Measurements from ENCODE around the gene TGFBI.
A peak's percentile ranks its signal among the peaks of the same experiment; 100 is the strongest.

Gene TGFBI

DNA sequence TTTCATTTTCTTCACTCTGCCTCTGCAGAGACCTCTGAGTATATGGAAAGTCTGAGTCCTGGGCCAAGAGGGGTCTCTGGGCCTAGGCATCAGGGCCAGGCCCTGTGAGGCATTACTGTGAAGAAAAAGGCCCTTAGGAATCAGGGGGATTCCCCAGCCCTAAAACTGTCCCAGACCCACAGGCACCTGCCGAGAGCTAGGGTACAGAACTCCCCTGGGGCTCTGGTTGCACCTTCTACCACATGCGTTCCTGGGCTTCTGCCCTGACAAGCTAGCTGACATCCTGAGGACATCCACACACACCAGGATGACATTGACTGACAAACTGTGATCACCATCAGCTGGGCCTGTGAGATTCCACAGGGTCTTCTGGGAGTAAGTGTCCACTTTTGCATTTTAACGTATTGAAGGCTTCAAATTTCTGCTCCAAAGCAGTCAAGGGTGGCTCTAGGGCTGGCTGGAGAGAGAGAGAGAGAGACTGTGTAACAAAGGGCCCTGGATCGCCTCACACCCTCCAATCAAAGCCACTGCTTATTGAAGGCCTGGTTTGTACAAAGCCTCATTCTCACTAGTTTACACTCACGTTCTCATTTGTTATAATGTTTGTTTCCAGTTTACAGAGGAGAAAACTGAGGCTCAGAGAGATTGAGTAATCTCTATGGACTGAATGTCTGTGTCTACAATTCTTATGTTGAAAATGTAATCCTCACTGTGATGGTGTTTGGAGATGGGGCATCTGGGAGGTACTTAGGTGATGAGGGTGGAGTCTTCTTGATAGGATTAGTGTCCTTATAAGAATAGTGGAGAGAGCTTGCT lies 45.1 kb downstream of the TGFBI start:
- TF ChIP-seq, protein P1, sequence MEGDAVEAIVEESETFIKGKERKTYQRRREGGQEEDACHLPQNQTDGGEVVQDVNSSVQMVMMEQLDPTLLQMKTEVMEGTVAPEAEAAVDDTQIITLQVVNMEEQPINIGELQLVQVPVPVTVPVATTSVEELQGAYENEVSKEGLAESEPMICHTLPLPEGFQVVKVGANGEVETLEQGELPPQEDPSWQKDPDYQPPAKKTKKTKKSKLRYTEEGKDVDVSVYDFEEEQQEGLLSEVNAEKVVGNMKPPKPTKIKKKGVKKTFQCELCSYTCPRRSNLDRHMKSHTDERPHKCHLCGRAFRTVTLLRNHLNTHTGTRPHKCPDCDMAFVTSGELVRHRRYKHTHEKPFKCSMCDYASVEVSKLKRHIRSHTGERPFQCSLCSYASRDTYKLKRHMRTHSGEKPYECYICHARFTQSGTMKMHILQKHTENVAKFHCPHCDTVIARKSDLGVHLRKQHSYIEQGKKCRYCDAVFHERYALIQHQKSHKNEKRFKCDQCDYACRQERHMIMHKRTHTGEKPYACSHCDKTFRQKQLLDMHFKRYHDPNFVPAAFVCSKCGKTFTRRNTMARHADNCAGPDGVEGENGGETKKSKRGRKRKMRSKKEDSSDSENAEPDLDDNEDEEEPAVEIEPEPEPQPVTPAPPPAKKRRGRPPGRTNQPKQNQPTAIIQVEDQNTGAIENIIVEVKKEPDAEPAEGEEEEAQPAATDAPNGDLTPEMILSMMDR (IDR thresholded peaks at IDR 0.05; ENCODE audit: borderline replicate concordance, extremely low read depth, low read length, poor library complexity, severe bottlenecking): no peak
- TF ChIP-seq EZH2 (IDR thresholded peaks at IDR 0.05; ENCODE audit: borderline replicate concordance, low read depth, low read length, severe bottlenecking): no peak
- Histone ChIP-seq H3K27me3 (ENCODE audit: insufficient read depth, low read length, poor library complexity) (peaks cover 7% of the 10 kb centered on the region), H3K4me1 (ENCODE audit: insufficient read depth, low read length) (no peaks in the 10 kb centered on the region), H3K9me3 (ENCODE audit: insufficient read depth, low read length, severe bottlenecking) (no peaks in the 10 kb centered on the region), H3K4me3 (ENCODE audit: low read depth in 1 of 2, low read length in 2 of 2) (no peak overlapping the region), H2AFZ (ENCODE audit: low read depth, low read length) (no peak overlapping the region), H3K27ac (ENCODE audit: low read length) (no peak overlapping the region), H3K36me3 (ENCODE audit: insufficient read depth, low read length) (no peaks in the 10 kb centered on the region), H3K4me2 (ENCODE audit: insufficient read depth, low read length) (no peak overlapping the region), H4K20me1 (ENCODE audit: insufficient read depth, low read length) (no peaks in the 10 kb centered on the region), H3K79me2 (ENCODE audit: insufficient read depth, low read length) (no peaks in the 10 kb centered on the region), H3K9ac (ENCODE audit: low read depth, low read length) (no peak overlapping the region)
- no peak for DNase-seq
- peak; percentile 31; the same call in 1 of the 3 replicates for ATAC-seq (ENCODE audit: insufficient read depth, low read depth)

DNA sequence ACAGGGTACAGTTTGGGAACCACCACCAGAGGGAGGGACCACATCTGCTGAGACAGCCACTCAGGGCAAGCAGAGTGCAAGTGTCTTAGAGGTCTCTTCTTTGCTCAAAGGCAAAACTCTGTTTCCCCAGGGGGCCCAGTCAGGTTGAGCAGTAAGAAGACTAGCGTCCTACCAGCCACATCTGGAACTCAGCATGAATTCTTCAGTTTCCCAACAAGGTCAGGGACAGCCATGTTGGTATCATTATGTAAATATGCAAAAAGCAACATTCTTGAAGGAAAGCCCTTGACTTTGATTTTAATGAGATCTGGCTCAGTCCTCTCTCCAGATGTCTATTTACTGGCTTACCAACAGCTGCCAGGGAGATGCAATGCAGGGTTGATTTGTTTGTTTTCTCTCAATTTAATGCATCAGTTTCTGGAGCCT lies 46.7 kb downstream of the TGFBI start:
- Histone ChIP-seq H3K4me2 (ENCODE audit: insufficient read depth, low read length) (no peak overlapping the region), H3K4me3 (ENCODE audit: low read depth in 1 of 2, low read length in 2 of 2) (no peak overlapping the region), H3K79me2 (ENCODE audit: insufficient read depth, low read length) (no peaks in the 10 kb centered on the region), H3K4me1 (ENCODE audit: insufficient read depth, low read length) (no peaks in the 10 kb centered on the region), H3K9ac (ENCODE audit: low read depth, low read length) (no peak overlapping the region), H3K9me3 (ENCODE audit: insufficient read depth, low read length, severe bottlenecking) (no peaks in the 10 kb centered on the region), H3K27ac (ENCODE audit: low read length) (no peak overlapping the region), H3K27me3 (ENCODE audit: insufficient read depth, low read length, poor library complexity) (peaks cover 7% of the 10 kb centered on the region), H3K36me3 (ENCODE audit: insufficient read depth, low read length) (no peaks in the 10 kb centered on the region), H4K20me1 (ENCODE audit: insufficient read depth, low read length) (no peaks in the 10 kb centered on the region), H2AFZ (ENCODE audit: low read depth, low read length) (no peak overlapping the region)
- ATAC-seq (ENCODE audit: insufficient read depth, low read depth) (no peak), DNase-seq (no peak)
- no peak for TF ChIP-seq EZH2 (IDR thresholded peaks at IDR 0.05; ENCODE audit: borderline replicate concordance, low read depth, low read length, severe bottlenecking)
- TF ChIP-seq, protein P1 (IDR thresholded peaks at IDR 0.05; ENCODE audit: borderline replicate concordance, extremely low read depth, low read length, poor library complexity, severe bottlenecking): no peak

DNA sequence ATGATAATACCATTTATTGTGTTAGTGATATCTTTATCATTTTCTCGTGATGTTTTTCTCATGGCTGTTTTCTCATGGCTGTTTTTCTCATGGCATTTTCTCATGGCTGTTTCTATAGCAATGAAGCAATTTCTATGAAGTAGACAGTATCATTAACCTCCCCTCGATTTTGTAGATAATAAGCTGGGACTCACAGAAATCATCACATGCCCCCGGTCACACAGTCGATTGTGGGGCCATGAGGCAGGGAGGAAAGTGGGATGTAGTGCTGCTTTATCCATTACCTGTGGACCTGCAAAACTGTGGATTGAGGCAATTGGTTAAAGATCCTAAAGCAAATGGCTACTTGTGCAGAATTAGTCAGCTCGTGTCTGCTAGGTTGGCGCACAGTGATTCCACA lies 47.3 kb downstream of the TGFBI start:
- H3K36me3 ChIP-seq (ENCODE audit: insufficient read depth, low read length): no peaks in the 10 kb centered on the region
- H3K4me1 ChIP-seq (ENCODE audit: insufficient read depth, low read length): no peaks in the 10 kb centered on the region
- H2AFZ ChIP-seq (ENCODE audit: low read depth, low read length): no peak overlapping the region
- ATAC-seq (ENCODE audit: insufficient read depth, low read depth) (no peak), DNase-seq (no peak)
- no peaks in the 10 kb centered on the region for H3K9me3 ChIP-seq (ENCODE audit: insufficient read depth, low read length, severe bottlenecking)
- no peaks in the 10 kb centered on the region for H3K79me2 ChIP-seq (ENCODE audit: insufficient read depth, low read length)
- H3K4me2 ChIP-seq (ENCODE audit: insufficient read depth, low read length): no peak overlapping the region
- H4K20me1 ChIP-seq (ENCODE audit: insufficient read depth, low read length): no peaks in the 10 kb centered on the region
- no peak overlapping the region for H3K4me3 ChIP-seq (ENCODE audit: low read depth in 1 of 2, low read length in 2 of 2)
- H3K27ac ChIP-seq (ENCODE audit: low read length): no peak overlapping the region
- H3K27me3 ChIP-seq (ENCODE audit: insufficient read depth, low read length, poor library complexity): peaks cover 7% of the 10 kb centered on the region
- TF ChIP-seq, protein P1 (IDR thresholded peaks at IDR 0.05; ENCODE audit: borderline replicate concordance, extremely low read depth, low read length, poor library complexity, severe bottlenecking): no peak
- no peak for TF ChIP-seq EZH2 (IDR thresholded peaks at IDR 0.05; ENCODE audit: borderline replicate concordance, low read depth, low read length, severe bottlenecking)
- H3K9ac ChIP-seq (ENCODE audit: low read depth, low read length): no peak overlapping the region

Data from DND-41 (cell line).